Endothelial cell of umbilical vein (primary cell): ENCODE results near the gene SYNGR4. TPM values are rescaled to one million over a fixed set of nuclear protein-coding genes. Genes with fewer than 3 reads are reported as not detected.

Experiments
- BruUV-seq: library from RNA; stranded (reverse); fragments of 400-500 nt; replicated peaks from 2 replicates; lab custom pipeline; 2021; lab: Mats Ljungman, UMichigan
- CTCF ChIA-PET: fragments of 300-600, 350-600 bp; sonication (Branson Sonifier 250); formaldehyde crosslinking; loops from one replicate; lab custom pipeline; 2021; ENCODE audit warnings: antibody characterized with exemption, inconsistent platforms; lab: Charles Lee
- POLR2A ChIA-PET: fragments of 300-600, 350-600 bp; sonication (Branson Sonifier 250); formaldehyde crosslinking; loops from one replicate; lab custom pipeline; 2021; ENCODE audit warnings: antibody characterized with exemption, inconsistent platforms; lab: Charles Lee
- DNase-seq: peaks from one replicate; pipeline ENCODE4 v3.0.0-alpha.2; 2011; ENCODE audit warnings: low read depth, low spot score
- FAIRE-seq: peaks from 2 replicates; lab custom pipeline; 2011; peaks lifted over from hg19 to GRCh38; lab: Jason Lieb, UNC
- H2AFZ ChIP-seq: 2 replicates; pipeline ENCODE4 v1.6.0; 2012; ENCODE audit warnings: low read depth, low read length, control low read depth, inconsistent platforms
- H3K27ac ChIP-seq: 2 replicates; pipeline ENCODE4 v1.5.1; 2011; ENCODE audit warnings: low read depth, mild to moderate bottlenecking, control low read depth, low read length, moderate library complexity; ENCODE audit not compliant: insufficient read depth
- H3K27me3 ChIP-seq, 2 experiments: 2 replicates each; pipeline versions ENCODE4 v1.6.0 to v1.6.1; 2011; ENCODE audit warnings: low read length in 2 of 2, mixed read lengths in 1 of 2; ENCODE audit not compliant: control insufficient read depth in 2 of 2, insufficient read depth in 2 of 2
- H3K36me3 ChIP-seq, 2 experiments: 2 replicates in 1 of 2; 3 replicates in 1 of 2; pipeline ENCODE4 v1.5.1; 2011; ENCODE audit warnings: low read length in 2 of 2, mild to moderate bottlenecking in 1 of 2, moderate library complexity in 1 of 2; ENCODE audit not compliant: control insufficient read depth in 2 of 2, insufficient read depth in 2 of 2; ENCODE audit errors: extremely low read depth in 1 of 2
- H3K4me1 ChIP-seq: 3 replicates; pipeline ENCODE4 v1.5.1; 2011; ENCODE audit warnings: mild to moderate bottlenecking, low read length; ENCODE audit not compliant: control insufficient read depth, insufficient read depth; ENCODE audit errors: extremely low read depth
- H3K4me2 ChIP-seq: 2 replicates; pipeline ENCODE4 v1.6.1; 2011; ENCODE audit warnings: low read length, control low read depth, mixed read lengths; ENCODE audit not compliant: insufficient read depth
- H3K4me3 ChIP-seq, 3 experiments: fragments of 200-600 bp in 1 of 3; sonication (generic), shearing (Covaris generic) in 1 of 3; replicated peaks in 1 of 3; 2 replicates each; pipeline ENCODE4 v1.5.1; 2011 to 2016; ENCODE audit warnings: control low read depth in 3 of 3, low read length in 3 of 3, mild to moderate bottlenecking in 2 of 3, inconsistent platforms in 1 of 3, low read depth in 1 of 3, moderate library complexity in 1 of 3; ENCODE audit not compliant: insufficient read depth in 1 of 3
- H3K79me2 ChIP-seq: 2 replicates; pipeline ENCODE4 v1.6.0; 2012; ENCODE audit warnings: low read length, inconsistent platforms; ENCODE audit not compliant: control insufficient read depth, insufficient read depth
- H3K9ac ChIP-seq: replicated peaks from 2 replicates; pipeline ENCODE3; 2011; ENCODE audit warnings: low read length, control low read depth; ENCODE audit not compliant: insufficient read depth; ENCODE audit errors: extremely low read depth
- H3K9me1 ChIP-seq: replicated peaks from 3 replicates; pipeline ENCODE4 v1.6.0; 2011; ENCODE audit warnings: mild to moderate bottlenecking, low read length; ENCODE audit not compliant: control insufficient read depth, insufficient read depth; ENCODE audit errors: extremely low read depth
- H3K9me3 ChIP-seq: replicated peaks from 2 replicates; pipeline ENCODE4 v1.5.1; 2012; ENCODE audit warnings: low read length, inconsistent platforms; ENCODE audit not compliant: control insufficient read depth, insufficient read depth
- H4K20me1 ChIP-seq: replicated peaks from 2 replicates; pipeline ENCODE3; 2011; ENCODE audit warnings: mild to moderate bottlenecking, low read length; ENCODE audit not compliant: control insufficient read depth, insufficient read depth; ENCODE audit errors: extremely low read depth
- EZH2 ChIP-seq: IDR thresholded peaks from 2 replicates; pipeline ENCODE4 v1.6.1; 2012; ENCODE audit warnings: borderline replicate concordance, low read depth, mild to moderate bottlenecking, moderate library complexity, low read length, inconsistent platforms; ENCODE audit not compliant: severe bottlenecking
- FOS ChIP-seq: IDR thresholded peaks from 2 replicates; pipeline ENCODE4 v1.6.1; 2011; ENCODE audit warnings: mild to moderate bottlenecking, low read length, moderate library complexity, borderline replicate concordance; ENCODE audit not compliant: insufficient read depth
- GATA2 ChIP-seq: IDR thresholded peaks from 2 replicates; pipeline ENCODE4 v1.7.0; 2011; ENCODE audit warnings: low read depth, mild to moderate bottlenecking, moderate library complexity, mixed read lengths, low read length; ENCODE audit not compliant: insufficient read length, insufficient read depth
- JUN ChIP-seq: IDR thresholded peaks from 2 replicates; pipeline ENCODE4 v1.6.1; 2011; ENCODE audit warnings: borderline replicate concordance, low read depth; ENCODE audit not compliant: insufficient read length, insufficient read depth
- MYC ChIP-seq: IDR thresholded peaks from one replicate; pipeline ENCODE4 v1.6.1; 2011; ENCODE audit warnings: mild to moderate bottlenecking, low read depth, low read length
- POLR2A ChIP-seq: IDR thresholded peaks from 2 replicates; pipeline ENCODE4 v1.6.1; 2012; ENCODE audit warnings: low read depth, mild to moderate bottlenecking, control low read depth, low read length
- POLR2AphosphoS5 ChIP-seq: IDR thresholded peaks from 2 replicates; pipeline ENCODE4 v1.6.1; 2012; ENCODE audit warnings: low read depth, mild to moderate bottlenecking, control low read depth, low read length, moderate library complexity; ENCODE audit not compliant: insufficient read depth
- dilution Hi-C: fragments of 300-500 bp; cut with MboI; formaldehyde crosslinking; loops from one replicate; pipeline ENCODE4 v1.15.0; 2019; ENCODE audit warnings: low sequenced_read_pairs; ENCODE audit not compliant: extremely low pct_ligation_motif_present
- intact Hi-C: fragments of 100-400 bp; cut with micrococcal nuclease; formaldehyde crosslinking; loops from one replicate; pipeline ENCODE4 v1.10.0; 2022
- polyA plus RNA-seq, 4 experiments: library from polyadenylated mRNA; depleted of rRNA in 3 of 4; stranded (reverse) in 3 of 4; unstranded in 1 of 4; fragments of >200 nt; gene quantifications; 2 replicates each; pipeline versions ENCODE4 v1.2.1 to v1.2.3, GENCODE V29; 2011 to 2012; ENCODE audit warnings: missing spikeins in 1 of 4
- total RNA-seq: library from RNA; stranded (reverse); gene quantifications from 2 replicates; pipeline ENCODE4 v1.2.3, GENCODE V29; 2021
- TF ChIP-seq, protein P1 (sequence below), 2 donors: IDR thresholded peaks; 1 replicate in 1 of 2; 2 replicates in 1 of 2; pipeline ENCODE4 v1.5.1; 2011; ENCODE audit warnings: low read length in 2 of 2, mild to moderate bottlenecking in 2 of 2, moderate library complexity in 2 of 2, control low read depth in 1 of 2, inconsistent platforms in 1 of 2, low read depth in 1 of 2; ENCODE audit not compliant: insufficient read depth in 1 of 2; ENCODE audit errors: extremely low read depth in 1 of 2
- TF ChIP-seq, protein P2 (sequence below): IDR thresholded peaks from 2 replicates; pipeline ENCODE4 v1.6.1; 2011; ENCODE audit not compliant: insufficient read depth, insufficient read length

The SYNGR4 gene
- total and polyA plus RNA-seq, 2 donors (not counting 3 experiments of a cell fraction or from before 2014, with no cell fraction given): not detected

DNA sequence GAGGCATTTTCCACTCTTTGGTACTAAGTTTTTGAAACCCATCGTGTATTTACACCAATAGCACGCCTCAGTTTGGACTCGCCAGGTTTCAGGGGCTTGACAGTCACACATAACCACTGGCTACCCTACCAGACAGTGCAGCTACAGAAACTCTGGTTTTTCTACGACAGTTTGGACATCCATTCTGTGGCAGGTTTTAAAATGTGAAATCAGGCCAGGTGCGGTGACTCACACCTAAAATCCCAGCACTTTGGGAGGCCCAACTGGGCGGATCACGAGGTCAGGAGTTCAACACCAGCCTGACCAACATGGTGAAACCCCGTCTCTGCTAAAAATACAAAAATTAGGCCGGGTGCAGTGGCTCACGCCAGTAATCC is 14.0 kb downstream of the SYNGR4 start:
- H3K4me3 ChIP-seq: no peak overlapping the region
- DNase-seq (no peak), FAIRE-seq (no peak)
- TF ChIP-seq EZH2: no peak
- TF ChIP-seq POLR2AphosphoS5: no peak
- TF ChIP-seq FOS: no peak
- TF ChIP-seq, protein P1, sequence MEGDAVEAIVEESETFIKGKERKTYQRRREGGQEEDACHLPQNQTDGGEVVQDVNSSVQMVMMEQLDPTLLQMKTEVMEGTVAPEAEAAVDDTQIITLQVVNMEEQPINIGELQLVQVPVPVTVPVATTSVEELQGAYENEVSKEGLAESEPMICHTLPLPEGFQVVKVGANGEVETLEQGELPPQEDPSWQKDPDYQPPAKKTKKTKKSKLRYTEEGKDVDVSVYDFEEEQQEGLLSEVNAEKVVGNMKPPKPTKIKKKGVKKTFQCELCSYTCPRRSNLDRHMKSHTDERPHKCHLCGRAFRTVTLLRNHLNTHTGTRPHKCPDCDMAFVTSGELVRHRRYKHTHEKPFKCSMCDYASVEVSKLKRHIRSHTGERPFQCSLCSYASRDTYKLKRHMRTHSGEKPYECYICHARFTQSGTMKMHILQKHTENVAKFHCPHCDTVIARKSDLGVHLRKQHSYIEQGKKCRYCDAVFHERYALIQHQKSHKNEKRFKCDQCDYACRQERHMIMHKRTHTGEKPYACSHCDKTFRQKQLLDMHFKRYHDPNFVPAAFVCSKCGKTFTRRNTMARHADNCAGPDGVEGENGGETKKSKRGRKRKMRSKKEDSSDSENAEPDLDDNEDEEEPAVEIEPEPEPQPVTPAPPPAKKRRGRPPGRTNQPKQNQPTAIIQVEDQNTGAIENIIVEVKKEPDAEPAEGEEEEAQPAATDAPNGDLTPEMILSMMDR (IDR thresholded peaks at IDR 0.05; ENCODE audit: extremely low read depth in 1 of 2, insufficient read depth in 1 of 2, low read depth in 1 of 2, low read length in 2 of 2): no peak
- dilution Hi-C loops (no loop called here), intact Hi-C loops (no loop called here)
- no TSS peak for BruUV-seq
- H3K27ac ChIP-seq: no peak overlapping the region
- POLR2A ChIA-PET: interaction anchor here (0.6 kb wide), 1 partner anchor 42 kb away, joined by 3 read pairs; no protein-coding TSS in a partner anchor
- H3K9me3 ChIP-seq: no peaks in the 10 kb centered on the region
- H3K36me3 ChIP-seq: peaks cover 5 to 6% of the 10 kb centered on the region in 2 experiments
- H3K9ac ChIP-seq: no peak overlapping the region
- CTCF ChIA-PET: interaction anchor here (2.7 kb wide), 1 partner anchor 13 kb away, joined by 12 read pairs; the partner anchor contains the start of gene KDELR1
- H3K4me1 ChIP-seq: no peaks in the 10 kb centered on the region
- no peaks in the 10 kb centered on the region for H3K79me2 ChIP-seq
- H2AFZ ChIP-seq: no peak overlapping the region
- H3K4me2 ChIP-seq: no peak overlapping the region
- H3K9me1 ChIP-seq: no peaks in the 10 kb centered on the region
- no peaks in the 10 kb centered on the region for H3K27me3 ChIP-seq
- H4K20me1 ChIP-seq: no peaks in the 10 kb centered on the region

DNA sequence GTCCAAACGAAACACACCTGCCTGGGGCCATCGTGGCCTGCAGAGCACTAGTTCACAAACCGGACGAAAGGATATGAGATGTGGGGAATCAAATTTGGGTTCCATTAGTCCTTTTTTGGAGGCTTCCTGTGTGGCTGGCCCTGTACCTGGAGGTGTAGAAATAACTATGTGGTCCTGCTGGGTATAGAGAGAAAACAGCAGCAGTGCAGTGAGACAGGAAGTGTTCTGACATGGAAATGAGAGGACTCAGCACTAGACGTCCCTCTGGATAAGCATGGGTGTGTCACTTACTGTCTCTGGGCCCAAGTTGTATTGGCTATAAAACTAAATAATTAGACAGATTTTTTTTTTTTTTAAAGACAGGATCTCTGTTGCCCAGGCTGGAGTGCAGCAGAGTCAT is 14.9 kb downstream of the SYNGR4 start:
- H3K4me1 ChIP-seq: no peaks in the 10 kb centered on the region
- H4K20me1 ChIP-seq: no peaks in the 10 kb centered on the region
- no peaks in the 10 kb centered on the region for H3K9me1 ChIP-seq
- H3K9me3 ChIP-seq: no peaks in the 10 kb centered on the region
- H3K36me3 ChIP-seq: peaks cover 10 to 12% of the 10 kb centered on the region in 2 experiments
- no peak overlapping the region for H3K4me3 ChIP-seq
- CTCF ChIA-PET: interaction anchor here (0.7 to 2.7 kb wide), 2 partner anchors 12 to 63 kb away, joined by 3 to 12 read pairs; partner anchors contain the start of gene KDELR1
- no peaks in the 10 kb centered on the region for H3K79me2 ChIP-seq
- no TSS peak for BruUV-seq
- TF ChIP-seq GATA2 (no peak), POLR2A (no peak), JUN (no peak), POLR2AphosphoS5 (no peak), FOS (no peak), MYC (no peak), EZH2 (no peak)
- TF ChIP-seq, protein P1 (IDR thresholded peaks at IDR 0.05; ENCODE audit: extremely low read depth in 1 of 2, insufficient read depth in 1 of 2, low read depth in 1 of 2, low read length in 2 of 2): no peak
- TF ChIP-seq, protein P2, sequence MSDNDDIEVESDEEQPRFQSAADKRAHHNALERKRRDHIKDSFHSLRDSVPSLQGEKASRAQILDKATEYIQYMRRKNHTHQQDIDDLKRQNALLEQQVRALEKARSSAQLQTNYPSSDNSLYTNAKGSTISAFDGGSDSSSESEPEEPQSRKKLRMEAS: no peak
- H2AFZ ChIP-seq: no peak overlapping the region
- intact Hi-C loops: no loop called here
- no peak overlapping the region for H3K27ac ChIP-seq
- POLR2A ChIA-PET: no interaction called here
- H3K4me2 ChIP-seq: no peak overlapping the region
- dilution Hi-C loops: no loop called here
- no peaks in the 10 kb centered on the region for H3K27me3 ChIP-seq
- DNase-seq (no peak), FAIRE-seq (no peak)
- H3K9ac ChIP-seq: no peak overlapping the region
